Astrocyte (in vitro differentiated cells and primary cell): ENCODE data around the gene NKD1.

Experiments
- EZH2 ChIP-seq: IDR thresholded peaks from 2 replicates; pipeline ENCODE4 v1.6.1; 2012; ENCODE audit warnings: mild to moderate bottlenecking, low read length, inconsistent platforms; ENCODE audit not compliant: insufficient read depth
- TF ChIP-seq, protein P1 (sequence below): IDR thresholded peaks from 2 replicates; pipeline ENCODE4 v1.5.1; 2011; ENCODE audit warnings: low read depth, mild to moderate bottlenecking, inconsistent platforms, low read length, moderate library complexity; ENCODE audit not compliant: insufficient read depth

- TF ChIP-seq, protein P1, sequence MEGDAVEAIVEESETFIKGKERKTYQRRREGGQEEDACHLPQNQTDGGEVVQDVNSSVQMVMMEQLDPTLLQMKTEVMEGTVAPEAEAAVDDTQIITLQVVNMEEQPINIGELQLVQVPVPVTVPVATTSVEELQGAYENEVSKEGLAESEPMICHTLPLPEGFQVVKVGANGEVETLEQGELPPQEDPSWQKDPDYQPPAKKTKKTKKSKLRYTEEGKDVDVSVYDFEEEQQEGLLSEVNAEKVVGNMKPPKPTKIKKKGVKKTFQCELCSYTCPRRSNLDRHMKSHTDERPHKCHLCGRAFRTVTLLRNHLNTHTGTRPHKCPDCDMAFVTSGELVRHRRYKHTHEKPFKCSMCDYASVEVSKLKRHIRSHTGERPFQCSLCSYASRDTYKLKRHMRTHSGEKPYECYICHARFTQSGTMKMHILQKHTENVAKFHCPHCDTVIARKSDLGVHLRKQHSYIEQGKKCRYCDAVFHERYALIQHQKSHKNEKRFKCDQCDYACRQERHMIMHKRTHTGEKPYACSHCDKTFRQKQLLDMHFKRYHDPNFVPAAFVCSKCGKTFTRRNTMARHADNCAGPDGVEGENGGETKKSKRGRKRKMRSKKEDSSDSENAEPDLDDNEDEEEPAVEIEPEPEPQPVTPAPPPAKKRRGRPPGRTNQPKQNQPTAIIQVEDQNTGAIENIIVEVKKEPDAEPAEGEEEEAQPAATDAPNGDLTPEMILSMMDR: no peak
- no peak for TF ChIP-seq EZH2
Observed at GRCh38 chr16:50604065-50604418, 55.8 kb downstream of the NKD1 start.
